Psoas muscle (tissue), 8 donors: ENCODE data around the gene OR10W1. TPM values are rescaled to one million over a fixed set of nuclear protein-coding genes. Genes with fewer than 3 reads are reported as not detected.

Source experiments
- ATAC-seq, 4 donors: fragments of 200-7000 bp; cut with Tn5 transposase; one replicate each; pipeline ENCODE4 v1.9.1; 2020; ENCODE audit warnings: moderate library complexity in 3 of 4, mild to moderate bottlenecking in 2 of 4
- DNase-seq, 2 donors: peaks; one replicate each; pipeline ENCODE4 v3.0.0-alpha.2; 2020
- H3K27ac ChIP-seq: fragments of 200-600 bp; one replicate; pipeline ENCODE4 v1.8.0; 2022
- H3K27me3 ChIP-seq, 3 donors: fragments of 200-600 bp in 1 of 3; one replicate each; pipeline versions ENCODE4 v1.6.1 to v1.8.0; 2013 to 2022; ENCODE audit warnings: low read length in 2 of 3, mild to moderate bottlenecking in 2 of 3, moderate library complexity in 1 of 3; ENCODE audit not compliant: insufficient read depth in 3 of 3
- H3K36me3 ChIP-seq, 2 donors: fragments of 200-600 bp in 1 of 2; one replicate each; pipeline versions ENCODE4 v1.6.1 to v1.8.0; 2013 to 2022; ENCODE audit warnings: low read depth in 1 of 2, mild to moderate bottlenecking in 1 of 2, moderate library complexity in 1 of 2; ENCODE audit not compliant: insufficient read depth in 1 of 2
- H3K4me1 ChIP-seq: fragments of 200-600 bp; one replicate; pipeline ENCODE4 v1.8.0; 2022
- H3K4me3 ChIP-seq: fragments of 200-600 bp; one replicate; pipeline ENCODE4 v1.8.0; 2022; ENCODE audit warnings: mild to moderate bottlenecking
- H3K9me3 ChIP-seq: fragments of 200-600 bp; one replicate; pipeline ENCODE4 v1.8.0; 2022
- WGBS, 3 donors: extraction: QIAGEN DNeasy Blood & Tissue Kit; methylation state at CpG; one replicate each; pipeline versions ENCODE4 v1.1.6 to v1.1.7; 2013; 5-methylcytosine and 5-hydroxymethylcytosine counted together
- intact Hi-C, 2 donors: fragments of 100-400 bp; cut with DNase I; formaldehyde crosslinking; loops; one replicate each; pipeline versions ENCODE4 v1.11.0 to v1.14.2; 2022
- long read RNA-seq, 2 donors: library from polyadenylated mRNA; unstranded; transcript quantifications; one replicate each; pipeline ENCODE4 v2.0.0, GENCODE V29; 2021
- polyA plus RNA-seq, 3 donors: library from polyadenylated mRNA; stranded (reverse); fragments of 200-250 nt; gene quantifications; one replicate each; pipeline ENCODE4 v1.2.3, GENCODE V29; 2013
- total RNA-seq, 4 donors: library from RNA; stranded (reverse); fragmentation: NEBNext Ultra II Directional in 2 of 4; extraction: Animal tissue kit (Norgen Biotek cat#: 25700) in 2 of 4; gene quantifications; one replicate each; pipeline versions ENCODE4 v1.2.1 to v1.2.4, GENCODE V29; 2021 to 2023
- TF ChIP-seq, protein P1 (sequence below): fragments of 200-600 bp; IDR thresholded peaks from one replicate; pipeline ENCODE4 v1.8.0; 2022; ENCODE audit warnings: antibody characterized with exemption
- donor health status: healthy with polysubstance abuse.
- donor health status: DM: no; HTN: no; CAD: no; lungs with moderate emphysema.
- donor health status: Bipolar disorder and iron deficiency.
- donor health status: healthy.
- donor health status: DM: yes; HTN: yes; CAD: no.
- donor health status: DM: no; HTN: no; CAD: no.
- donor health status: DM: no; HTN: no; CAD: no.
- donor health status: DM: yes; HTN: yes; CAD: no.

The OR10W1 gene, protein sequence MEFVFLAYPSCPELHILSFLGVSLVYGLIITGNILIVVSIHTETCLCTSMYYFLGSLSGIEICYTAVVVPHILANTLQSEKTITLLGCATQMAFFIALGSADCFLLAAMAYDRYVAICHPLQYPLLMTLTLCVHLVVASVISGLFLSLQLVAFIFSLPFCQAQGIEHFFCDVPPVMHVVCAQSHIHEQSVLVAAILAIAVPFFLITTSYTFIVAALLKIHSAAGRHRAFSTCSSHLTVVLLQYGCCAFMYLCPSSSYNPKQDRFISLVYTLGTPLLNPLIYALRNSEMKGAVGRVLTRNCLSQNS
- not detected for total RNA-seq
- not detected for polyA plus RNA-seq
- long read RNA-seq, donor 1: 0 reads
- long read RNA-seq, donor 2: 0 reads

DNA sequence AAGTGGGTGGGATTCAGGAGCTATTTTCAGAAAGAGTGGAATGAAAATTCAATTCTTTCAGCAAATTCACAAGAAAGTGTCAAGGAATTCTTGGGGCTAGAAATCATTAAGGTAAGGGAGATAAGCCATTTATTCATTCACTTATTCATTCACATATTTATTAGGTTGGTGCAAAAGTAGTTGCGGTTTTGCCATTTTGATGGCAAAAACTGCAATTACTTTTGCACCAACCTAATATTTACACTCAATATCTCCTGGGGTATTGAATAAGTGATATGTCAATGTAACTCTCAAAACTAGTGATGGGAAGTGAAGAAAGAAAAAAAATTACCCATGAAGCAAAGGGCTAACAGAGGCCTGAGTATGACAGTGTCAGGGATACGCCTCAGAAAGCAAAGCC, at the start of gene OR10W1:
Gene OR10W1, minus strand, starts transcription at position 119 of the 400 bp plus-strand sequence. CDS start 402 bp downstream, outside the sequence.
- intact Hi-C loops: no loop called here
- TF ChIP-seq, protein P1, sequence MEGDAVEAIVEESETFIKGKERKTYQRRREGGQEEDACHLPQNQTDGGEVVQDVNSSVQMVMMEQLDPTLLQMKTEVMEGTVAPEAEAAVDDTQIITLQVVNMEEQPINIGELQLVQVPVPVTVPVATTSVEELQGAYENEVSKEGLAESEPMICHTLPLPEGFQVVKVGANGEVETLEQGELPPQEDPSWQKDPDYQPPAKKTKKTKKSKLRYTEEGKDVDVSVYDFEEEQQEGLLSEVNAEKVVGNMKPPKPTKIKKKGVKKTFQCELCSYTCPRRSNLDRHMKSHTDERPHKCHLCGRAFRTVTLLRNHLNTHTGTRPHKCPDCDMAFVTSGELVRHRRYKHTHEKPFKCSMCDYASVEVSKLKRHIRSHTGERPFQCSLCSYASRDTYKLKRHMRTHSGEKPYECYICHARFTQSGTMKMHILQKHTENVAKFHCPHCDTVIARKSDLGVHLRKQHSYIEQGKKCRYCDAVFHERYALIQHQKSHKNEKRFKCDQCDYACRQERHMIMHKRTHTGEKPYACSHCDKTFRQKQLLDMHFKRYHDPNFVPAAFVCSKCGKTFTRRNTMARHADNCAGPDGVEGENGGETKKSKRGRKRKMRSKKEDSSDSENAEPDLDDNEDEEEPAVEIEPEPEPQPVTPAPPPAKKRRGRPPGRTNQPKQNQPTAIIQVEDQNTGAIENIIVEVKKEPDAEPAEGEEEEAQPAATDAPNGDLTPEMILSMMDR: no peak
- no peak for ATAC-seq
- no peak for DNase-seq
- H3K27ac ChIP-seq: no peak within 1 kb of the TSS
- no peaks in the 10 kb centered on the region for H3K27me3 ChIP-seq
- H3K4me3 ChIP-seq: no peak within 1 kb of the TSS
- H3K9me3 ChIP-seq: no peaks in the 10 kb centered on the region
- WGBS, 3 donors: 80 to 89% (median 87%) methylated on average over 2 of the region's 2 CpGs
- H3K4me1 ChIP-seq: no peaks in the 10 kb centered on the region
- H3K36me3 ChIP-seq: no peaks in the 10 kb centered on the region

DNA sequence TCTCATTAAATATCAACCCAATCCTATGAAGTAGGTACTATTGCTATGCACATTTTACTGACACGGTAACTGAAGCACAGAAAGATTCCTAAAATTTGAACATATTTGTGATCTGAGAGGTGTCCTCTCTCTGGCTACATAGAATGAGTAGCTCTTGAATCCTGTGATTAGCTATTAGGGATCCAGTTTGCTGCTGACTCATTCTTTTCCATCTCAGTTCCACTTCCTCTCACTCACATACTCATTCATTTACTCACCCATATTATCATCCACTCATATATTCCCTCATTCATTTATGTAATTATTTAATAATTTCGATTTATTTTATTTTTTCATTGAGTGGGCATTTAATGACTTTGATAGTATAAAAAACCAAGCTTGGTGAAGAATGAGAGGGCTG, 48.1 kb upstream of the OR10W1 start:
- ATAC-seq (no peak), DNase-seq (no peak)
- intact Hi-C loops: no loop called here
- H3K9me3 ChIP-seq: no peaks in the 10 kb centered on the region
- H3K36me3 ChIP-seq: no peaks in the 10 kb centered on the region
- H3K4me1 ChIP-seq: no peaks in the 10 kb centered on the region
- no peak overlapping the region for H3K27ac ChIP-seq
- WGBS, 3 donors: 63 to 68% (median 64%) methylated on average over 2 of the region's 2 CpGs
- H3K4me3 ChIP-seq: no peak overlapping the region
- TF ChIP-seq, protein P1: no peak
- H3K27me3 ChIP-seq: no peaks in the 10 kb centered on the region

DNA sequence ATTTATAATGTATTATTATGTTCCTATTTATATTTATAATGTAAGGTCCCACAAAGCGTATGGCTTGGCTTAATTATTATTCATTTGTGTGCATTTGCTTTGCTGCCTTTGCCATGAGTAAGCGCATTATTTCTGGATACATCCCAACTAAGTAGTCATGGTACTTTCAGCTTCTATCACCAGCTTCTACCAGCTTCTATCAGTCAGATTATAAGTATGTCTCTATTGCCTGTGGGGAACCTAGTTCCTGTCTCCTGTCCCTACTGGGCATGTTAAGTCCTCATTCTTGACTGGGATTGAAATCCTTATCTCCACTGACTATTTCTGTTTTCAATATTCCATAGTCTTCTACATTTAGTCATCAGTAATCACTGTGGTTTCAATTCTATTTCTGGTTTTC, 33.5 kb upstream of the OR10W1 start:
- intact Hi-C loops: no loop called here

DNA sequence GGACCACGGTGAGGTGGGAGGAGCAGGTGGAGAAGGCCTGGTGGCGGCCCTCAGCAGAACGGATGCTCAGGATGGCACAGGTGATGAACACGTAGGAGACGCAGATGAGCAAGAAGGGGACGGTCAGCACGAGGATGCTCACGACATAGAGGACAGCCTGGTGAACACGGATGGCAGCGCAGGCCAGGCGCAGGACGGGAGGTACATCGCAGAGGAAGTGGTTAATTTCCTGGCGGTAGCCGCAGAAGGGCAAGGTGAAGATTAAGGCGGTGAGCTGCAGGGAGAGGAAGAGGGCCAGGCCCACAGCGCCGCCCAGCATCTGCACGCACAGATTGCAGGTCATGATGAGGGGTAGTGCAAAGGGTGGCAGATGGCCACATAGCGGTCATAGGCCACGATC, 24.0 kb upstream of the OR10W1 start:
- Histone ChIP-seq H3K4me3 (no peak overlapping the region), H3K27me3 (no peaks in the 10 kb centered on the region), H3K27ac (no peak overlapping the region), H3K36me3 (no peaks in the 10 kb centered on the region), H3K4me1 (no peaks in the 10 kb centered on the region), H3K9me3 (no peaks in the 10 kb centered on the region)
- TF ChIP-seq, protein P1: no peak
- intact Hi-C loops: no loop called here
- no peak for DNase-seq
- ATAC-seq: no peak
- WGBS, 3 donors: 92 to 93% (median 92%) methylated on average over 21 of the region's 21 CpGs

More for the DNA sequence above, 33.5 kb upstream of the OR10W1 start:
- H3K9me3 ChIP-seq: no peaks in the 10 kb centered on the region
- H3K36me3 ChIP-seq: no peaks in the 10 kb centered on the region
- no peak for DNase-seq
- H3K27ac ChIP-seq: no peak overlapping the region
- no peaks in the 10 kb centered on the region for H3K4me1 ChIP-seq
- H3K27me3 ChIP-seq: no peaks in the 10 kb centered on the region
- TF ChIP-seq, protein P1: no peak
- ATAC-seq: no peak
- 84 to 92% (median 92%) methylated on average over 2 of the region's 2 CpGs for WGBS, 3 donors
- no peak overlapping the region for H3K4me3 ChIP-seq

DNA sequence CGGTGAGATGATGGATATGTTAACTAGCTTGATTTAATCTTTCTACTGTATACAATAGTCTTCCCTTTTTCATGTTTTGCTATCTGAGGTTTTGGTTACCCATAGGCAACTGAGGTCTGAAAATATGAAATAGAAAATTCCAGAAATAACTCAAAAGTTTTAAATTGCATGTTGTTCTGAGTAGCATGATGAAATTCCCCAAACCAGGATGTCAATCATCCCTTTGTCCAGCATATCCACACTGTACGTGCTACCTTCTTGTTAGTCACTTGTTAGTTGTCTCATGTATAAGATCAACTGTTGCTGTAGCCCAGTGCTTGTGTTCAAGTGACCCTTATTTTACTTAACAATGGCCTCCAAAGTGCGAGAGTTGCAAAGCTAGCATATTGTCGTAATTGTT, 21.2 kb upstream of the OR10W1 start:
- WGBS, 3 donors: 62 to 72% (median 63%) methylated on average over 4 of the region's 4 CpGs
- no peak overlapping the region for H3K4me3 ChIP-seq
- intact Hi-C loops: no loop called here

More for the DNA sequence above, 21.2 kb upstream of the OR10W1 start:
- DNase-seq (no peak), ATAC-seq (no peak)
- H3K36me3 ChIP-seq: no peaks in the 10 kb centered on the region
- no peak overlapping the region for H3K27ac ChIP-seq
- no peaks in the 10 kb centered on the region for H3K4me1 ChIP-seq
- H3K9me3 ChIP-seq: no peaks in the 10 kb centered on the region
- TF ChIP-seq, protein P1: no peak
- no peaks in the 10 kb centered on the region for H3K27me3 ChIP-seq
